ENCODE data around the gene MS4A7. TPM values are rescaled to one million over a fixed set of nuclear protein-coding genes. Genes with fewer than 3 reads are reported as not detected.

MS4A7 gene
- total RNA-seq, 1 experiment from 2014 or later, result 0.22 TPM

- no peak for TF ChIP-seq EZH2 (IDR thresholded peaks at IDR 0.05)
- no peak for TF ChIP-seq YY1 (IDR thresholded peaks at IDR 0.05; ENCODE audit: extremely low read depth, insufficient replicate concordance, low read depth, low read length)
Measured at GRCh38 chr11:60343094-60343704, 35.1 kb upstream of the MS4A7 start (continued).

- no peaks in the 10 kb centered on the region for H4K20me1 ChIP-seq (ENCODE audit: insufficient read depth)
- H3K4me2 ChIP-seq (ENCODE audit: low read length), result no peak overlapping the region
- intact Hi-C loops (cut with micrococcal nuclease), result loop anchor here (5.0 kb wide), 1 partner anchor 273 kb away; no protein-coding TSS in a partner anchor
- no peaks in the 10 kb centered on the region for H3K36me3 ChIP-seq (ENCODE audit: control insufficient read depth in 1 of 2, insufficient read depth in 2 of 2, low read length in 2 of 2)
- ChIA-PET RAD21 (ENCODE audit: low non-redundant PET in 1 of 2, low total read pairs in 2 of 2, uncharacterized antibody in 2 of 2, unreplicated experiment in 2 of 2) (no interaction called here), CTCF (interaction anchor here (0.9 to 2.7 kb wide), 2 partner anchors 18 to 20 kb away, joined by 3 to 12 read pairs; no protein-coding TSS in a partner anchor), POLR2A (no interaction called here)
- no peak overlapping the region for H3K4me3 ChIP-seq (replicated peaks in 1 of 2; ENCODE audit: low read depth in 1 of 2, low read length in 2 of 2)
- DNase-seq (ENCODE audit: low read depth, low spot score), result no peak
- TF ChIP-seq CBX3 (IDR thresholded peaks at IDR 0.05; ENCODE audit: low read depth), result no peak
- no peak for TF ChIP-seq ZFX (IDR thresholded peaks at IDR 0.05)
- TF ChIP-seq MAX (IDR thresholded peaks at IDR 0.05), result no peak
- TF ChIP-seq EZH2 (IDR thresholded peaks at IDR 0.05), result no peak
- no peak for TF ChIP-seq ZNF274 (IDR thresholded peaks at IDR 0.05; ENCODE audit: low read depth, low read length)
- TF ChIP-seq EZH2phosphoT487 (IDR thresholded peaks at IDR 0.05; ENCODE audit: borderline replicate concordance), result no peak
- TF ChIP-seq ZBTB33 (IDR thresholded peaks at IDR 0.05; ENCODE audit: extremely low read depth, insufficient replicate concordance, low read length), result no peak
- no peak for TF ChIP-seq POLR2AphosphoS5 (IDR thresholded peaks at IDR 0.05; ENCODE audit: low read depth, low read length)
- no peak for ATAC-seq
- H2AFZ ChIP-seq (ENCODE audit: low read depth, low read length, poor library complexity, severe bottlenecking), result no peak overlapping the region
- H3K9me2 ChIP-seq (ENCODE audit: insufficient read depth), result no peaks in the 10 kb centered on the region
- no peaks in the 10 kb centered on the region for H3K4me1 ChIP-seq (ENCODE audit: control insufficient read depth in 1 of 2, insufficient read depth in 2 of 2, low read length in 2 of 2)
- H3K9ac ChIP-seq (ENCODE audit: low read length), result no peak overlapping the region
- no TSS peak for BruUV-seq (replicated peaks)
- no peaks in the 10 kb centered on the region for H3K79me2 ChIP-seq (ENCODE audit: insufficient read depth, low read length)
- H3K9me3 ChIP-seq (ENCODE audit: control insufficient read depth in 1 of 2, insufficient read depth in 1 of 2, low read depth in 1 of 2, low read length in 2 of 2), result no peaks in the 10 kb centered on the region
- H3K27ac ChIP-seq (ENCODE audit: low read depth, low read length), result no peak overlapping the region
- H3K27me3 ChIP-seq (ENCODE audit: insufficient read depth, low read length), result no peaks in the 10 kb centered on the region; the same call in 1 of the 2 replicates
Measured at GRCh38 chr11:60344146-60344545, 34.2 kb upstream of the MS4A7 start.

All from HCT116 (cell line).